Activated CD4-positive, alpha-beta T cell treated with anti-CD3 and anti-CD28 coated beads, Interleukin-2, amount 50 U/mL, for 1 hour (primary cell): ENCODE data around the gene NRG3.

ENCODE experiments used
- DNase-seq: peaks from one replicate; pipeline ENCODE4 v3.0.0-alpha.2; 2020

Gene NRG3

GRCh38 chr10:81885491-81885890 lies 10.5 kb downstream of the NRG3 start:
- no peak for DNase-seq

- no peak for DNase-seq
Observed at GRCh38 chr10:81886939-81887338, 11.9 kb downstream of the NRG3 start.

GRCh38 chr10:81889181-81889769 lies 14.3 kb downstream of the NRG3 start:
- DNase-seq, result no peak

GRCh38 chr10:81894616-81895015 lies 19.6 kb downstream of the NRG3 start:
- DNase-seq, result no peak

GRCh38 chr10:81898518-81898917 lies 23.5 kb downstream of the NRG3 start:
- DNase-seq, result no peak

- no peak for DNase-seq
Observed at GRCh38 chr10:81900989-81901388, 26.0 kb downstream of the NRG3 start.

DNA sequence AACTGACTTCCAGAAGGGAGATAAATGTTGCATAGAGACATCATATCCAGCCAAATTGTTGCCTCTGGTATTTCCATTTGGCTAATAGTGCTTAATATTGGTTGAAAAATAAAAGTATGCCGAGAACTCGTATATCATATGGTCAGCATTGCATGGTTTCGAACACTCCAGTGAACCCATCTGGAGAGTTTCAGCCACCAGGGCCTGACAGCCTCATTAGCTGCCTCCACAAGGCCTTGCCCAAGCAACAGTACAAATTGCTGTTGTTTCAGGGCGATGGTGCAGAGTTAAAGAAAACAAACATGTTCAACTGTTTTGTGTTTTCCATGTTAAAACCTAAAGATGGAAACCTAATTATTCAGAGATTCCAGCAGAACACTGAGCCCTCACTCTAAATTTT lies 28.5 kb downstream of the NRG3 start:
- no peak for DNase-seq

GRCh38 chr10:81905161-81905560 lies 30.2 kb downstream of the NRG3 start:
- DNase-seq, result no peak

DNA sequence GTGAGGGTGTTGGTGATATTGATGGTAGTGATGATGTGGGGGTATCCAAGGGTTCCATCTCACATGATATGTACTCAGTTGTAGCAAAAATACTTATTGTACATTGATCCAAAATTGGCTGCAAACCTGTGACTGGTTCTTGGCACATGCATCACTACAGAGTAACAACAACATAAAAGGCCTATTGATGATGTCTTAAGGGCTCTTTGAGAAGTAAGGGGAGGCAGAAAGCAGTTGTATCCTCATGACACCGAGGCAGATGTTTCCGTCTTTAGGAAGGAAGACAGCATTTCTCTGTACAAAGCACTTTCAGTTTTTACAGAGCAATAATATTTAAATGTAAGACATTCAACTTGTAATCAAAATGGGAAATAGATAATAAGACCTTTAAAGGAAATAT lies 34.5 kb downstream of the NRG3 start:
- DNase-seq, result no peak

DNA sequence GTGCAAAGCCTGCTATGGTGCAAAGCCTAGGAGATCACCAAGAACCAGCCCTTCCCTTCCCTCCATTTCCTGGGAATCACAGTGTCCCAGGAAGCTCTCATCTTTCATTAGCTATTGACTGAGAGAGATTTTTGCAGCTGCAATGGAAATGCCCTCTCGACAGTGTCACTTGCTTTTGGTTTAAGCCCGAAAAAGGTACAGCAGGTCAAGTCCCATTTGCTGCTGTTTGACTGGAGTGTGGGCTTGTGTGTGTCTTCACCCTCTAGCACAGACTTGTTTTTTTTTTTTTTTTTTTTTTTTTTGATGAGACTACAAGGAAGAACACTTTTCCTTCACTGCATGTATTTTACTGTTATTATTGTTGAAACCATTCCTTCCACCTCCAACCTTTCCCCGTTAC lies 36.3 kb downstream of the NRG3 start:
- no peak for DNase-seq

GRCh38 chr10:81914736-81915503 lies 39.9 kb downstream of the NRG3 start:
- no peak for DNase-seq

DNA sequence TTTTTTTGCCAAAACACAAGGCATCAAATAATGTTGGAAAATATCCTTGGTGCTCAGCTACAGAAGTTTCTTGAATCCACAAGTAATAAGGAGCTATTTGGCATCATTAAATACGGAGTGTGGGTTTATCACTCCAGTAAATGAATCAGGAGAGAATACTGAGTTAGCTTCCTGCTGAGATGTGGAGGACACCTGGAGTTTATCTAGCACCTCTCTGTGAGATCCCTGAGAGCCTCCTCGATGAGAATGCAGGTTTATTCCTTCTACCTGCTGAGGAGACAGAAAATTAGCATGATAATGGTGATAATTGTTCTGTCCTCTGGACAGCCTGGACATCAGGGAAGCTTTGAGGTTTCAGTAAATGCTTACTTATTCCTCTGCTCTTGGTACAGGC lies 40.5 kb downstream of the NRG3 start:
- no peak for DNase-seq

- DNase-seq, result no peak
Observed at GRCh38 chr10:81917666-81918065, 42.7 kb downstream of the NRG3 start.

DNA sequence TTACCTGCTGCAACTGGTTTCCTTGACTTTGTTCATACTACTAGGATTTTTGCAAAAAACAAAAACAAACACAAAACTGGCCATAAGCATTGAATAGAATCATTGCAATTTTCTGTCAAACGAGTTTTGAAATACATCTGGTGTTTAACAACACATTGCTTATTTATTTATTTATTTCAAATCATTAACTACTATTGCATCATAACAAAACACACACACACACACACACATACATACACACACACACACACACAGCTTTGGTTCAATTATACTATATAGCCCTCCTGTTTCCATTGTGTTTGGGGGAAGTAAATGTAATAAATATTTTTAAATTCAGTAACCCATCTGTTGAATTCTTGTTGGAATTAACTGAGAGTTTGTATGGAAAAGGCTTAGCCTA lies 43.8 kb downstream of the NRG3 start:
- no peak for DNase-seq

GRCh38 chr10:81920213-81920829 lies 45.3 kb downstream of the NRG3 start:
- no peak for DNase-seq

DNA sequence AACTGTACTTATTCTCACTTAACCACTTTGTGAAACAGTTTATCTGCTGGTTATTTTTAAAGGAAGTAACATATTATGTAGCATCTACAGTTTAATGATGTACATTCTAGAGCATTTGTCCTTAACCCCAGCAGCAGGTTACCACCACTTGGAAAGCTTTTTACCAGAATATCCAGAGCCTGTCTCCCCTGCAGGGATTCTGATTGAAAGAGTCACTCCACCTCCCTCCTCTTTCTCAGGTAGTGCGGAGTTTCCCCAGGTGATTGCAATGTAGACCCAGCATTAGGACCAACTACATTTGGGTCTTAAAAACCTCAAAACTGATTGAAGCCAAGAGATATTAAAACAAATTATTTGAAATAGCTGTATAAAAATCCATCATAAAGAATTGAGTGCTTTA lies 53.1 kb downstream of the NRG3 start:
- DNase-seq, result no peak

DNA sequence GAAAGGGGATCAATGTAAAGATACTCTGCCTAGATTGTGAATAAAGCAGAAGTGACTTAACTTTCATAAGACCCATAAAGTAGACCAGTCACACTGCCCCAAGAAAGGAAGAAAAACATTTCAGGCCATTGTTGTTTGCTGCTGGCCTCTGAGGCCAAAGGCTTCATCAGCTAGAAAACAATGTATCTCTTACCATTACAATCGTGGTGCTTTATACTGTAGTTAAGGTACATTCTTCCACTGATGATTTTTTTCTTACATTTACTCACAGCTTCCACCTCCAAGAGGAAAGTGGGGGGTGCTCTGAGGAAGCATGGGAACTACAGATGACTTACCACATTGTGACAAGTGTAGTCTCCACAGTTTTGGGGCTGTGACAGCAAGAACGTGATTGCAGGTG lies 68.6 kb downstream of the NRG3 start:
- no peak for DNase-seq

DNA sequence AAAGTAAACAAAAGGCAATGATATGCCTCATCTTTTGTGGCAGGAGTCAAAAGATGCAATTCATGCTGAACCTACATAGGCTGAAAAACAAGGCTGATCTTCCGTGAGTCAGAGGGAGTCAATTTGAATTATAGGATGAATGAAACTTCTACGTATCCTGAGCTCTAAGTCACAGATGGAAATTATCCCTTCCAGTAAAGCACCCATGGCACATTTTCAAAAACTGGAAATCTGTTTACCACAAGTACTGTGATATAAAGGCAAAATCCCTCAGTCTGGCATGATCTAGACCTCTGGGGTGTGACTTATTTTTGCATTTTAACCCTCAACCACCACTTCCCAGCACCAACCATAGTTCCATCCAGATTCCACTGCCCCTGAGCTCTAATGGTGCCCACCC lies 69.6 kb downstream of the NRG3 start:
- no peak for DNase-seq

GRCh38 chr10:81949283-81949682 lies 74.3 kb downstream of the NRG3 start:
- DNase-seq, result no peak

GRCh38 chr10:81950358-81950757 lies 75.4 kb downstream of the NRG3 start:
- no peak for DNase-seq

GRCh38 chr10:81953420-81953819 lies 78.4 kb downstream of the NRG3 start:
- no peak for DNase-seq

GRCh38 chr10:81957976-81958375 lies 83.0 kb downstream of the NRG3 start:
- no peak for DNase-seq

GRCh38 chr10:81959016-81959415 lies 84.0 kb downstream of the NRG3 start:
- DNase-seq, result no peak

- no peak for DNase-seq
Observed at GRCh38 chr10:81961451-81962184, 86.6 kb downstream of the NRG3 start.
